Measurements from ENCODE around the gene LAMP1. TPM values are rescaled to one million over a fixed set of nuclear protein-coding genes. Genes with fewer than 3 reads are reported as not detected.

Gene LAMP1
- total and polyA plus RNA-seq, 9 donors: 51.7 to 212 (median 144) TPM

DNA sequence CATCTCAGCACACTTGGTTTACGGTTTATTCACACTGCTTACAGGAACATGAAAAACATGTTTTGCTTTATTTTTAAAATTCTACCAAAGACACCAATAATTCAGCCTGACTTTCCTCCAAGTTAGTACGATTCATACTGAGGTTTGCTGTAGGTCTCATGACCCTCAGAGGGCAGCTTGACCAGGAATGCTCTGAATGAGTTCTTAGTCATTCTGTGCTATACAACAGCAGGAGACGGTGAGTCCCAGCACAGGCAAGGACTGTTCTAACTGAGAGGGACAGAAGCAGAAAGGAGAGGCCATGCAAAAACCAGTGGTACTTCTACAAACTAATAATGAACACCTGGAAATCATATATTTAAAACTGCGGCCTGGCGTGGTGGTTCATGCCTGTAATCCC is 60.5 kb downstream of the LAMP1 start:
- intact Hi-C loops (cut with DNase I): no loop called here
- Histone ChIP-seq H3K4me1 (ENCODE audit: insufficient read depth) (peaks cover 2% of the 10 kb centered on the region), H3K36me3 (no peaks in the 10 kb centered on the region), H3K9me3 (no peaks in the 10 kb centered on the region), H3K4me3 (no peak overlapping the region), H3K27ac (no peak overlapping the region), H3K27me3 (no peaks in the 10 kb centered on the region)
- no peak for TF ChIP-seq EP300 (IDR thresholded peaks at IDR 0.05)
- TF ChIP-seq POLR2A (IDR thresholded peaks at IDR 0.05): no peak
- TF ChIP-seq, protein P1, sequence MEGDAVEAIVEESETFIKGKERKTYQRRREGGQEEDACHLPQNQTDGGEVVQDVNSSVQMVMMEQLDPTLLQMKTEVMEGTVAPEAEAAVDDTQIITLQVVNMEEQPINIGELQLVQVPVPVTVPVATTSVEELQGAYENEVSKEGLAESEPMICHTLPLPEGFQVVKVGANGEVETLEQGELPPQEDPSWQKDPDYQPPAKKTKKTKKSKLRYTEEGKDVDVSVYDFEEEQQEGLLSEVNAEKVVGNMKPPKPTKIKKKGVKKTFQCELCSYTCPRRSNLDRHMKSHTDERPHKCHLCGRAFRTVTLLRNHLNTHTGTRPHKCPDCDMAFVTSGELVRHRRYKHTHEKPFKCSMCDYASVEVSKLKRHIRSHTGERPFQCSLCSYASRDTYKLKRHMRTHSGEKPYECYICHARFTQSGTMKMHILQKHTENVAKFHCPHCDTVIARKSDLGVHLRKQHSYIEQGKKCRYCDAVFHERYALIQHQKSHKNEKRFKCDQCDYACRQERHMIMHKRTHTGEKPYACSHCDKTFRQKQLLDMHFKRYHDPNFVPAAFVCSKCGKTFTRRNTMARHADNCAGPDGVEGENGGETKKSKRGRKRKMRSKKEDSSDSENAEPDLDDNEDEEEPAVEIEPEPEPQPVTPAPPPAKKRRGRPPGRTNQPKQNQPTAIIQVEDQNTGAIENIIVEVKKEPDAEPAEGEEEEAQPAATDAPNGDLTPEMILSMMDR (IDR thresholded peaks at IDR 0.05): no peak
- peak in 1 of 5 donors; percentile 1 for DNase-seq
- WGBS, 3 donors: 77 to 78% (median 78%) methylated on average over 5 of the region's 5 CpGs

DNA sequence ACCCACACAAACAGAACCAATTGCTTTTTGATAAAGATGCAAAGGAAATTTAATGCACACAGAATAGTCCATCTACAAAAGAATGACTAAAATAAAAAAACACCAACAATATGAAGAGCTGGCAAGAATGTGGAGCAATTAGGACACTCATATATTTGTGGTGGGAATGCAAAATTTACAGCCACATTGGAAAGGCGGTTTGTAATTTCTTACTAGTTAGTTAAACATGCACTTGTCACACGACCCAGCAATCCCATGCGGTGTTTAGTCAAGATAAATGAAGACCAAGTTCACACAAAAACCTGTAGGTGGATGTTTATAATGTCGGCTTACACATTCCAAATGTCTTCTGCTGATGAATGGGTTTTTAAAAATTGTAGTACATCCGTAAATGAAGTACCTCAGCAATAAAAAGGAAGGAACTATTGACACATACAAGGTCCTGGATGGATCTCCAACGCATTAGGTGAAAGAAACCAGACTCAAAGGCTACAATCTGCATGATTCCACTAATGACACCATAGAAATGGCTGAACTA is 61.7 kb downstream of the LAMP1 start:
- Histone ChIP-seq H3K4me3 (no peak overlapping the region), H3K9me3 (no peaks in the 10 kb centered on the region), H3K4me1 (ENCODE audit: insufficient read depth) (peaks cover 6% of the 10 kb centered on the region), H3K36me3 (no peaks in the 10 kb centered on the region), H3K27ac (no peak overlapping the region), H3K27me3 (no peaks in the 10 kb centered on the region)
- TF ChIP-seq, protein P1 (IDR thresholded peaks at IDR 0.05): no peak
- TF ChIP-seq EP300 (IDR thresholded peaks at IDR 0.05) (no peak), POLR2A (IDR thresholded peaks at IDR 0.05) (no peak)
- DNase-seq: no peak
- intact Hi-C loops (cut with DNase I): no loop called here
- 38 to 43% (median 42%) methylated on average over 6 of the region's 6 CpGs for WGBS, 3 donors

DNA sequence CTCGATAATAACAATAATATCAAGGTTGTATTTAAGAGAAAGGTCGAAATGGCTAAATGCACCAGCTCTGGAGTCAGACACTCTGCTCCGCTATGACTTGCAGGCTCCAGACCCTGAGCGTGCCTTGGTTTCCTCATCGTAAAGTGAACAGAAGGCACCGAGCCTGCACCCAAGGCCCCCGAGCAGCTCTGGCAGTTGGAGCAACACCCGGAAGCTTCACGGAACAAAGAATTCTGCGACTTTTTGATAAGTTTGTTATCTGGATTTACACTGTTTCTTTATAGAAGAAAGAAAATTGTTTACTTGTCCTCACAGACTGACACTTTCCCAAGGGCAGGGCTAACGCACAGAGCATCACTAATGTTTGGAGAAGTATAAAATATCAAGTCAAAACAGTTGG is 62.5 kb downstream of the LAMP1 start:
- Histone ChIP-seq H3K4me1 (ENCODE audit: insufficient read depth) (peaks cover 6% of the 10 kb centered on the region), H3K36me3 (no peaks in the 10 kb centered on the region), H3K27me3 (no peaks in the 10 kb centered on the region), H3K9me3 (no peaks in the 10 kb centered on the region), H3K27ac (no peak overlapping the region), H3K4me3 (no peak overlapping the region)
- WGBS, 3 donors: 84 to 87% (median 85%) methylated on average over 11 of the region's 11 CpGs
- intact Hi-C loops (cut with DNase I): no loop called here
- no peak for DNase-seq
- TF ChIP-seq POLR2A (IDR thresholded peaks at IDR 0.05) (no peak), EP300 (IDR thresholded peaks at IDR 0.05) (no peak)
- TF ChIP-seq, protein P1 (IDR thresholded peaks at IDR 0.05): no peak

DNA sequence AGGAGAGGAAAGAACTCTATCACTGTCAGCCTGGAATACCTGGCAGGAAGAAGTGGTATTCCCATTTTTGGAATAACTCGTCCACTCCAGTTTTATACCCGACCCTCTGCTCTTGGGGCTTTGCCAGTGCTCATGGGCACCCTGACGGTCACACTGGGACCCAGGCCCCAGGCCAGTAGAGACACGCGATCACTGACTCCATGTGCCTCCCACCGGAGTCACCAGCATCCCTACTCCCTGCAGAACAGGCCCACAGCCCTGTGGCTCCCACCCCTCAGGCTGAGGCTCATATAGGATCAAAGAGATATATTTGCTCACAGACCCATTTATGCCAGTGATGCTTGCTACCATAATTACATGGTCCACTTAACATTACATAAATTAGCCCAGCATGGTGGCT is 63.4 kb downstream of the LAMP1 start:
- intact Hi-C loops (cut with DNase I): loop anchor here in 1 of 4 donors (10.0 kb wide), 1 partner anchor 206 kb away; the partner anchor contains the start of gene PROZ
- DNase-seq: no peak
- H3K4me3 ChIP-seq: no peak overlapping the region
- H3K4me1 ChIP-seq (ENCODE audit: insufficient read depth): peaks cover 12% of the 10 kb centered on the region
- no peaks in the 10 kb centered on the region for H3K27me3 ChIP-seq
- TF ChIP-seq, protein P1 (IDR thresholded peaks at IDR 0.05): no peak
- TF ChIP-seq EP300 (IDR thresholded peaks at IDR 0.05) (no peak), POLR2A (IDR thresholded peaks at IDR 0.05) (no peak)
- WGBS, 3 donors: 89 to 96% (median 91%) methylated on average over 6 of the region's 6 CpGs
- no peak overlapping the region for H3K27ac ChIP-seq
- no peaks in the 10 kb centered on the region for H3K9me3 ChIP-seq
- H3K36me3 ChIP-seq: no peaks in the 10 kb centered on the region

Measured in ovary (tissue), 9 donors.